ENCODE results near the gene CYGB.

CYGB gene

GRCh38 chr17:76502341-76503211, 34.9 kb downstream of the CYGB start:
- Histone ChIP-seq H3K27me3 (ENCODE audit: control insufficient read depth, low read length) (no peaks in the 10 kb centered on the region), H3K4me2 (ENCODE audit: low read length) (no peak overlapping the region), H3K27ac (ENCODE audit: low read depth, low read length) (no peak overlapping the region), H3K4me3 (ENCODE audit: low read length) (no peak overlapping the region), H3K36me3 (ENCODE audit: control insufficient read depth, low read length) (peaks cover 22% of the 10 kb centered on the region), H3K9me2 (replicated peaks; ENCODE audit: control insufficient read depth, low read length) (no peaks in the 10 kb centered on the region), H4K20me1 (ENCODE audit: control insufficient read depth, insufficient read depth, low read depth, low read length) (no peaks in the 10 kb centered on the region), H3F3A (ENCODE audit: control insufficient read depth, insufficient read depth) (peaks cover 3% of the 10 kb centered on the region; the same call in 1 of the 2 replicates), H3K4me1 (ENCODE audit: control insufficient read depth, low read length) (peaks cover 62% of the 10 kb centered on the region), H3K9me3 (ENCODE audit: control insufficient read depth, insufficient read depth, low read length) (no peaks in the 10 kb centered on the region), H3K79me2 (ENCODE audit: control insufficient read depth, low read length) (peaks cover 36% of the 10 kb centered on the region)
- no peak for TF ChIP-seq EZH2phosphoT487 (IDR thresholded peaks at IDR 0.05; ENCODE audit: borderline replicate concordance, low read length)
- no peak for TF ChIP-seq CTCF (IDR thresholded peaks at IDR 0.05; ENCODE audit: low read depth, low read length, poor library complexity, severe bottlenecking)

- H3K36me3 ChIP-seq (ENCODE audit: control insufficient read depth, low read length): peaks cover 25% of the 10 kb centered on the region
- peaks cover 3% of the 10 kb centered on the region; the same call in 1 of the 2 replicates for H3F3A ChIP-seq (ENCODE audit: control insufficient read depth, insufficient read depth)
- H3K9me3 ChIP-seq (ENCODE audit: control insufficient read depth, insufficient read depth, low read length): no peaks in the 10 kb centered on the region
- TF ChIP-seq CTCF (IDR thresholded peaks at IDR 0.05; ENCODE audit: low read depth, low read length, poor library complexity, severe bottlenecking) (no peak), EZH2phosphoT487 (IDR thresholded peaks at IDR 0.05; ENCODE audit: borderline replicate concordance, low read length) (no peak)
- peak overlapping the region; percentile 59 for H3K4me2 ChIP-seq (ENCODE audit: low read length)
- H3K4me1 ChIP-seq (ENCODE audit: control insufficient read depth, low read length): peaks cover 66% of the 10 kb centered on the region
- no peak overlapping the region for H3K27ac ChIP-seq (ENCODE audit: low read depth, low read length)
- H4K20me1 ChIP-seq (ENCODE audit: control insufficient read depth, insufficient read depth, low read depth, low read length): no peaks in the 10 kb centered on the region
- H3K27me3 ChIP-seq (ENCODE audit: control insufficient read depth, low read length): no peaks in the 10 kb centered on the region
- H3K4me3 ChIP-seq (ENCODE audit: low read length): peak overlapping the region; percentile 95
- no peaks in the 10 kb centered on the region for H3K9me2 ChIP-seq (replicated peaks; ENCODE audit: control insufficient read depth, low read length)
- peaks cover 42% of the 10 kb centered on the region for H3K79me2 ChIP-seq (ENCODE audit: control insufficient read depth, low read length)
Measured at GRCh38 chr17:76501827-76502307, 35.6 kb downstream of the CYGB start.

DNA sequence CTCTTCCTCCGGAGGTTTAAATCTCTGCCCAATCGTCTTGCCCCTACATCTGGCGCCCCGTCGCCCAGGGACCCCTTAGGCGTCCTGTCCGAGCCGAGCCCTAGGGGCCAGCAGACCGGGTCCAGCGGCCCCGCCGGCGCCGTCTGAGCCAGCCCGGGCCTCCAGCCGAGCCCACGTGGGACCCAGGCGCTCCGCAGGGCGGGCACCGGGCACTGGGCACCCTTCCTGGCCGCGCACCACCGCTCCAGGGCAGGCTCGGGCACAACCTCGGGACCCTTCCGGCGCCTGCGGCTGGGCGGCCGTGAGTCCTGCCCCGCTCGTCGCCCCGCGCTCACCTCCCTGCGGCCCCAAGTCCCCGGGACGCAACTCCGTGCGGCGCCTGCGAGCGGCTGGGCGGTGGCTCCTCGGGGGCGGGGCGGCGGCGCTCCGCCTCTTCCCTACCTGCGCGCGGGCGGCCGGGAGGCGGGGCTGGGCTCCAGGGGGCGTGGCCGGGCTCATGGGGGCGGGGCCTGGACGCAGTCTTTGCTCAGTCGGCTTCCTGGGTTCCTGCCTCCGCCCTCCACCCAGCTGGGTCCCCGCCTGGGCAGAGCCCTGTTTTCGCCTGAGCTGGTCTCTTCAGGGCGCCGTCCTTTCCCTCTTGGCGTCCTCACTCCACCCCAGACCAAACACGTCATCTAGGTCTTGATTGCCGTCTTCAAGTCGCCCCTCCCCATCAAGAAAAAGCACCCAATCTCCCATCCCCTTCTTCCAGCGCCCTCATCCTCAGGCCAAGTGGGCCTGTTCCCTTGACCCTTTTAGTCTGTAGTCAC, 36.3 kb downstream of the CYGB start, which contains the start of gene RHBDF2:
RHBDF2 (minus strand) TSS at position 406 of the 809 bp plus-strand sequence. CDS start 19,899 bp downstream, outside the sequence.
- no peaks in the 10 kb centered on the region for H3K9me2 ChIP-seq (replicated peaks; ENCODE audit: control insufficient read depth, low read length)
- peaks cover 62% of the 10 kb centered on the region for H3K4me1 ChIP-seq (ENCODE audit: control insufficient read depth, low read length)
- TF ChIP-seq CTCF (IDR thresholded peaks at IDR 0.05; ENCODE audit: low read depth, low read length, poor library complexity, severe bottlenecking) (no peak), EZH2phosphoT487 (IDR thresholded peaks at IDR 0.05; ENCODE audit: borderline replicate concordance, low read length) (no peak)
- H3K4me2 ChIP-seq (ENCODE audit: low read length): peak within 1 kb of the TSS; percentile 92
- H3K36me3 ChIP-seq (ENCODE audit: control insufficient read depth, low read length): peaks cover 25% of the 10 kb centered on the region
- H3K9me3 ChIP-seq (ENCODE audit: control insufficient read depth, insufficient read depth, low read length): no peaks in the 10 kb centered on the region
- H3F3A ChIP-seq (ENCODE audit: control insufficient read depth, insufficient read depth): peaks cover 3% of the 10 kb centered on the region
- H3K79me2 ChIP-seq (ENCODE audit: control insufficient read depth, low read length): peaks cover 45% of the 10 kb centered on the region
- peak within 1 kb of the TSS; percentile 24 for H3K27ac ChIP-seq (ENCODE audit: low read depth, low read length)
- H3K27me3 ChIP-seq (ENCODE audit: control insufficient read depth, low read length): no peaks in the 10 kb centered on the region
- peak within 1 kb of the TSS; percentile 95 for H3K4me3 ChIP-seq (ENCODE audit: low read length)
- H4K20me1 ChIP-seq (ENCODE audit: control insufficient read depth, insufficient read depth, low read depth, low read length): no peaks in the 10 kb centered on the region

Data from DOHH2 (cell line).